Islet of Langerhans (tissue), 1 donor: Measurements from ENCODE around the gene NACAD.
A peak's percentile ranks its signal among the peaks of the same experiment; 100 is the strongest.

ENCODE experiments used
- FAIRE-seq: peaks from one replicate; lab custom pipeline; 2011; peaks lifted over from hg19 to GRCh38; lab: Jason Lieb, UNC

Gene NACAD

GRCh38 chr7:45088821-45089340 is at the start of gene NACAD:
Gene NACAD, minus strand, starts transcription at chr7:45088969. Its CDS starts 75 bp downstream, at chr7:45088894.
- FAIRE-seq, result no peak

DNA sequence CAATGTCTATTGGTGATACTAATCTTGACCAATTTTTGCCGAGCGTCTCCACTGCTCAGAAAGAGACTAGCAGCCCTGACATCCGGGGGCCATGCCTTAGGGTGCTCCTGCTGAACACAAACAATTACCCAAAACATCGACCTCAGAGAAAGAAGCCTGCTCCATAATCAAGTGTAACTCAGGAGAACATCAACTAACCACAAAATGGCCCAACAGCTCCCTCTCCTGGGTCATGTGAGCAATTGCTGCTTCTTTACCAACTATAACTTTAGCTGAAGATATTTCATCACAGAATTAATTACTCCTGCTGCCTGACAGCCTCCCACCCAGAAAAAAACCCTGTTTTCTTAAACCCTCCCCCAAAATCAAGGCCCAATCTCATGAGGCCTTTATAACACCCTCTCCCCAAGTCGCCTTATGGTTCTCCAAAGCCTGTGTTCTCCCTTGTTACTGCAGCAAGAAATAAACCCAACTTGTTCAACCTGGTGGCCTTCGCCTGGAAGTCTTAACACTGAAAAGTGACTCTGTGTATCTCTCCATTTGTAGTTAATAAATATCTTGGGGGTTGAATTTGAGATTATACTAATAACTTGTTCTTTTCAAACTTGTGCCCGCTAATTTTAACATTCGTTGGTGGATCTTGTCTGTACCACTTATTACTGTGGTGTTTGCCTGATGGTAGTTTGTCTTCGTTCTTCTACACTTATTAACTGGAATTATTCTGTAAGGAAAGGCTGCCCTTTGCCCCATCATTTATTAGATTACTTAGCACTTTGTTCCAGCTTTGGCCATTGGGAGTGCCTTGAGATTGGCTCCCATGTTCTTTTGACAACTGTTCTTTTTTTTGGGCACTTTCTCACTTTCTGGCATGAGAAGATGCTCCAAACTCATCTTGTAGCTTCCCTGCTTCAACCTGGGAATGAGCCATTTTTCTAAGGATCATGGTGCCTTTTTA is 47.6 kb upstream of the NACAD start:
- FAIRE-seq, result peak; percentile 95

DNA sequence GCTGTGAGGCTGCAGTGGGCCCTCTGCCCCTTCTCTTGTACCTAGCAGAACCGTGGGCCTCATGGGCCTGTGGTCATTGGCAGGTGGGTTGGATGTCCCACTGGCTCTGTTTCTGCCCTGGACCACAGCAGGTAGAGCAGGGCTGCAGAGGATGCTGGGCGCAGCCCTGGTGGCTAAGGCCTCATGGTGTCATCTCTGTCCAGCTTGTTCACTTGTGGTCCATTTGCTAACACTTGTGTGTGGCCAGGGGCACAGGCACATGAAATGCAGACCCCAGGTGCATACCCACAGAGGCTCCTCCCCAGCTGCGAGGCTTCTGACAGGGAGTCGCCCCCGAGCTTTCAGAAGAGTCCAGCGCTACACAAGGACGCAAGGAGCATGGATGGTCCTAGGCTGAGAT is 45.1 kb upstream of the NACAD start:
- no peak for FAIRE-seq

GRCh38 chr7:45133352-45133751 is 44.6 kb upstream of the NACAD start:
- no peak for FAIRE-seq

DNA sequence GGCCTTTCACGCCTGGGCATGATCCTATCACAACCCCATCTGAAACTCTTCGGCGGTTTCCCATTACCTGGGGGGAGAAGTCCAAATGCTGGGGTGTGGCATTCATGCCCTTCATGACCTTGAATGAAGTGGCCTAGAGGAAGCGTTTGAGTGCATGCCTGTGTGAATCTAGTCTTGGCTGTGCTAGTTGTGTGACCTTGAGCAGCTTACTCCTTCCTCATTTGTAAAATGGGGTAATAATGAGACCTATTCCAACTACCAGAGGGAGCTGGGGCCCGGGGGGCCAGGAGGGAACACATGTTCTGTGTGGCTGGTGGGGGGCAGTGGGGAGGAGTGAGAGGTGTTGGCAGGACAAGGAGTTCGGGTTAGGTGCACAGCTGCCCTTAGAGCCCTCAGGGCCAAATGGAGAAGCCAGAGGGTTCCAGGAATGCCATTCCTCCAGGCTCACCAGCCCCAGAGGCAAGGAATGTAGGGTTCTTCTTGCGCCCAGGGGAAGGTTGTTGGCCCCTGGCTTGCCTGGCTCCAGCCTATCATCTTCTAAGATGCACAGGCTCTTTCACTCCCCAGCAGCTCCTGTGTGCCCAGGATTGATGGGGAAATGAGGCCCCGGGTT is 44.0 kb upstream of the NACAD start:
- FAIRE-seq, result no peak

DNA sequence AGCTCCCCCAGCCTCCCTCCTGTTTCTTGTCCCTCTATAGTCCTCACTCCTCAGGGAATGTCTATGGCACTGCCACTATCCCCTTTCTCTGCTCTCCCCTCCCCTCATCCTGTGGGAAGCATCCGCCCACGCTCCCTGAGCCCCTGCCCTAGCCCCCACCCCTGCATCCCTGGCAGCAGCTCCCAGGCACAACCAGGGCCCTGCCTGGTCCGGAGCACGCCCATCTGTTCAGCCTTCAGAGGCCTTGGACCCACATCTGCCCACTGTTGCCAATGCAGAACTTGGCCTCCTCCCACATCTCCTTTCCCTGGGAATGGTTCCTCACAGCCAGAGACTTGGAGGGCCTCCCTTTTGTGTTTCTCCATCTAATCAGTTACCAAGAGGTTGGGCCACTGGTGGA is 43.1 kb upstream of the NACAD start:
- FAIRE-seq, result no peak

DNA sequence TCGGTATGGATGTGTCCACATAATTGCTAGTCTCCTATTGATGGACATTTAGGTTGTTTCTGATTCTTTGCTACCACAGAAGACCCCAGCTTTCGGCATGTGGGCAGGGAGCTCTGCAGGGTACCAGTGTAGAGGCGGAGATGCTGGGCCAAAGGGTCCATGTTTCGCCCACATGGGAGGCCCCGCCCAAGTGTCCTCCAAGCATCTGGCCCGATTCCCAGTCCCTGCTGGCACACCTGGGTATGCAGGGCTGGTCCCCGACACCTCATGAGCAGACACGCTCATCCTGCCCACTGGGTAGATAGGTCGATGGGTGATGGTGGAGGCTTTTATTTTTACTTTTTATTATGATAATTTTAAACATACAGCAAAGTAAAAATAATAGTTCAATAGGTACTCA is 42.1 kb upstream of the NACAD start:
- no peak for FAIRE-seq

DNA sequence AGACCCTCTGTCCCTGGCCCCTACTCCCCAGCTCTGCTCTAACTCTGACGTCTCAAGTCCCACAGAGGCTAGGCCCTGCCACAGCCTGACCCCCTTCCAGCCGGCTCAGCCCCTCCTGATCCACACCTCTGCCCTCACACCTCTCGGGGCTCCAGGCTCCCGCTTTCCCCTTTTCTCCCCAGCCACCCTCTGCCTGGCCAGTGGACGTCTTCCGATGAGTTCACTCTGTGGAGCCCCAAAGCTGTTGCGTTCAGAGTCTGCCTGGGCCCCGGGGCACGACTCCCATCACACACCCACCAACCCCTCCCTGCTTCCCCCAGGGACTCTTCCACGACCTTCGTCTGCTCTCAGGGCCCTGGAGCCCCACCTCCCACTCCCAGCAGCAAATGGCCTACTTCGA is 41.1 kb upstream of the NACAD start:
- no peak for FAIRE-seq

DNA sequence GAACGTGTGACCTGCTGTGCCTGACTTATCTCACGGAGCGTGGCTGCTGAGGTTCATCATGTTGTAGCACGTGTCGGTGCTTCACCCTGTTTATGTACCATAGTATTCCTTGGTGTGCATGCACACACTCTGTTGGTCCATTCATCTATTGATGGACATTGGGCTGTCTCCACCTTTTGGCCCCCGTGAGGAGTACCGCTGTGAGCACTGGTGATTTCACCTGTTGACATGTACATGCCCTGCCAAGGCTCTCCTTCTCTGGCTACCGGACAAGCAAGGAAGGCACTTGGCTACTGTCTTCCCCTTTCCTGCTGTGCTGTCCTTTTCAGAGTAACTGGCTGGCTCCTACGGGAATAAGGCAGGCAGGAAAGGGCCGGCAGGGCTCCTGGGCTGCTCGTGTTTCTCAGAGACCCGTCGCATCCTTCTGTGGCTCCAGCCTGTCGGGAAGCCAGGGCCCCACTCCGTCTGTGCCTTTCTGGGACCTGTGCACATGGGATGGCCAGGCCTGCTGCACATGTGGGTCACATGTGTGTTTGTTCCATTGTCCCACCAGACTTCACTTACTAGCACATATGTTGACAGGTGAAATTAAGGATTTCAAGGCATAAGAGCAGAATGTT is 40.5 kb upstream of the NACAD start:
- FAIRE-seq, result no peak

GRCh38 chr7:45126920-45127319 is 38.2 kb upstream of the NACAD start:
- no peak for FAIRE-seq

- FAIRE-seq, result no peak
Measured at GRCh38 chr7:45126201-45126600, 37.4 kb upstream of the NACAD start.

DNA sequence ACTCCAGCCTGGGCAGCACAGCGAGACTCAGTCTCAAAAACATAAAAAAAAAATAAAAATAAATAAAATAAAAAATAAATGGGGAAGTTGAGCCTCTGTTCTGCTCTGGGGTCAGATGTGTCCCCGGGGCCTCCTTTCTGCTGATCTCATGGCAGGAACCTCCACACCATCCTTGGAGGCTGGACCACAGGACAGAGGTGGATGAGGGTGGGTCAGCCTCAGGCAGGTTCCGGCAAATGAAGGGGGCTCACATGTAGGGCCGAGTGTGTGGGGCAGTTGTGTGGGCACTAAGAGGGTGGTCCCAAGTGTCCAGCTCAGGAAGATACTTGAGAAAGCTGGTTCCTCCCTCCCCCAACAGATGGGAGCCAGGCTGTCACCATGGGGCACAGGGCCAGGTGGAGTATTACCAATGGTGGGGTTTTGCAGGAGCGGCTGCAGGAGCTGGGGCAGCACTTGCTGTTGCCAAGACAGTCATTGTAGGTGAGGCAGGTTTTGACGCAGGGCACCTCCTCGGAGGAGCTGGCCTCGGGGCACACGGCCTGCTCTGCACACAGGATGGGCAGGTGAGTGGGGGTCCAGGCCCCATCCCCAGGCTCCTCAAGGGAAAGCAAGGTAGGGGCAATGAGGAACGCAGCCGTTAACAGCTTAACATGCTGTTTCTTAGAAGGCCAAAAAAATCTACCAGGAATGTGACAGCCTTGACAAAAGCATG is 36.6 kb upstream of the NACAD start:
- no peak for FAIRE-seq

DNA sequence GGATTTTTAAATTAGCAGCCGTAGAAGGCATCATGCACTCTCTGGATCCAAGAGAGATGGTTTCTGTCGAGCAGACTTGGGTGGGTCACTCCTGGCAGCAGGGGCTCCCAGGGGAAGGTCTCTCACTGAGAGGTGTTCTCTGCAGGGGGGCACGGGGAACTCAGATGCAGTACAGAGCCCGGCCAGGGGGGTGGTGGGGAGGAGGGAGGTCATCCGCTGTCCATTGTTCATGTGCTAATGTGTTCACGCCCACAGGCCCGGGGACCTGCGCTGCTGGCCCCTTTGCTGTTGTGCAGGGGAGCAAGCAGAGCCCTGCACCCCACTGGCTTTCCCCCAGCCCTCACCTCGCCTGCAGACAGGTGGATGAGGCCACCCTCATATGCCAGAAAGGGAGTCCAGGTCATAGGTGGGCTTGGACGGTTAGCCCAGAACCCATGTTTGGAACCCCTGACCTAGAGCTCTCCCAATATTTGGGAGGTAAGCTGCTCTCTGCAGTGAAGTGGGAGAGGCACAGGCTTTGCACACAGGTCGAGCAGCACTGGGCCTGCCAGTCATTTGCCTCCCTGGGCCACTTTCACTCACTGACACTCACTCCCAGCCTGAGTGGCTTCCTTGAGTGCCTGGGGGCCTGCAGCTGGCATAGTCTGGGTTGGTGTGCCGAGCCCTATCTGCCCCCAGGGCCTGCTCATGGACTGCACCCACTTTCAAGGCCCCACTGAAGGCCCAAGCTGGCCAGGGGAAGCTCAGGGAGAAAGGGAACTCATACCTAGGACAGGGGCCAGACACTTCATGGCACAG is 35.3 kb upstream of the NACAD start:
- FAIRE-seq, result no peak

- no peak for FAIRE-seq
Measured at GRCh38 chr7:45122975-45123860, 34.4 kb upstream of the NACAD start.

DNA sequence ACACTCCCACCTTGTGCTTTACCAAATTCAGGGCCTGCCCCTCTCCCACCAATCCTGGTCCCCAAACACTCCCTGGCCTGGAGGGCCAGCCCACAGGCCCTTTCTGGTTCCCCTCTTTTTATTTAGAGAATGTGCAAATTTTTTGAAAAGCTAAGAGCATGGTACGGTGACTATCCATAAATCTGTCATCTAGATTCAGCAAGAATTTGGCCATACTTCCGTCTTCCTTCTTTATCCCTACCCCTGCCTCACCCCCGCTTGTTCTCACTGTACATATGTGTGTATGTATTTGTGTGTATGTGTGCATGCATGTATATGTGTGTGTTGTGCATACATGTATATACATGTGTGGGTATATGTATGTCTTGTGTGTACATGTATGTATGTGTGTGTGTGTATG is 30.8 kb upstream of the NACAD start:
- FAIRE-seq, result no peak

DNA sequence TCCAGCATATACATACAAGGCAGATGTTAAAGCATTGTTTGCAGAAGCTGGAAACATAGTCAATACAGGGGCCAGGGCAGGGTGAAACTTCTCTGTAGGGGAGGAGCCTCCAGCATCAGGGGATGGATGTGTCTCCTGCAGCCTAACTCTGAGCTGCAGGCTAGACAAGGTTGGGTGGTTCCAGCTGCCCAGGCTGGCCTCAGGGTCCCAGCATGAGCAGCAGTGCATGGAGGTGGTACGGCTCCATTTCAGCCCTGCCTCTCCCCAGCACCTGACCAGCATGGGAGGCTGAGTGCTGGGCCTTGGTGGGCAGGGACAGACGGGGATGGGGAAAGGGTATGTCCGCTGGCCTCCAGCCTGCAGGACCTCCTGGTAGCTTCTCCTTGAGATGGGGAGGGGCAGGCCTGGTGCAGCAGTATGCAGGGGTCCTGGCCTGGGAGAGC is 30.1 kb upstream of the NACAD start:
- no peak for FAIRE-seq

DNA sequence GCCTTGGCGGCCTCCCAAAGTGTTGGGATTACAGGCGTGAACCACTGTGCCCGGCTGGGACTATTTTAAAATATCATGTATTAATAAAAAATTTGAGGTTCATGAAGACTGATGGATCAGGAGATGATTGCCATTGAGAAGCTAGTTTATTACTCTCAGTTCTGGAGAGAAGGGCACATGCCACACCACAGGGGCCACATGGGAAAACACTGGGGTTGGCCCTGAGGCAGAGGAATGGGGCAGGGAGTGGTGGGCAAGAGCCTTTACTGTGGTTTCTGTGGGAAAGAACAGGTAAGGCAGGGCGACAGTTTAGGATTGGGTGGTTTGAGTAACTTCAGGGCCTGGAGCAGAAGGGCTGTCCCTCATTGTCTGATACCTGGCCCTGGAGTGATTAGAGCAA is 29.5 kb upstream of the NACAD start:
- no peak for FAIRE-seq

- no peak for FAIRE-seq
Measured at GRCh38 chr7:45117582-45117981, 28.8 kb upstream of the NACAD start.

DNA sequence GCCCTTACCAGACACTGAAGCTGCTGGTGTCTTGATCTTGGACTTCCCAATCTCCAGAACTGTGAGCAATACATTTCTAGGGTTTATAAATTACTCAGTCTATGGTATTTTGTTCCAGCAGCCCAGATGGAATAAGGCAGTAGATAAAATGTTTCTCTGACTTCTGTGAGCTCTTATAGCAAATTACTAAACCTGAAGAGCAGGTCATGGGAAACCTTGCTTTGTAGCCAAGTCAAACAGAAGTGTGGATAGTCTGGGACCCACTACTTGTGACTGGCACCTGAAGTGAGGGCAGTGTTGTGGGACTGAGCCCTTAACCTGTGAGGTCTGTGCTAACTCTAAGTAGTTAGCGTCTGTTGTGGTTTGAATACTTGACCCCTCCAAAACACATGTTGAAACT is 27.3 kb upstream of the NACAD start:
- no peak for FAIRE-seq

DNA sequence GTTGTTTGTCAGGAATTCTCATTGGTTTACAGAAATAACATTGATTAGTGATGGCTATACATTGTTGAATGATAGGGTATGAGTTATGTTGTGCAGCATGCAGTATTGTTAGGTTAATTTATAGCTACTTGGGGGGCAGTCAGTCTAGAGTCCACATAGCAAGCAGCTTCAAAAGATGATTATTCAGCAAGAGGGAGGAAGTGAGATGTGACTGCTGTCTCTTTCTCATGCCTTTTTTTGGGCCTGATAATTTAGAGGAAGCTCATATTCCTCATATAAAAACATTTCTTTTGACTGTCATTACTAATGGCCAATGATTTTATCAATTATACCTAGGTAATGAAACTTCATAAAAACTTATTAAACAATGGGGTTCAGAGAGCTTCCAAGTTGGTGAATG is 26.2 kb upstream of the NACAD start:
- FAIRE-seq, result no peak
